Activated T-helper 1 cell treated with Interleukin-2 at 50 U/mL for 16 hours (primary cell): ENCODE measurements around the gene EPAS1.

Source experiments
- DNase-seq: peaks from one replicate; pipeline ENCODE4 v3.0.0-alpha.2; 2020; ENCODE audit warnings: low read depth

EPAS1 gene

GRCh38 chr2:46339676-46340459, 42.7 kb downstream of the EPAS1 start:
- no peak for DNase-seq

DNA sequence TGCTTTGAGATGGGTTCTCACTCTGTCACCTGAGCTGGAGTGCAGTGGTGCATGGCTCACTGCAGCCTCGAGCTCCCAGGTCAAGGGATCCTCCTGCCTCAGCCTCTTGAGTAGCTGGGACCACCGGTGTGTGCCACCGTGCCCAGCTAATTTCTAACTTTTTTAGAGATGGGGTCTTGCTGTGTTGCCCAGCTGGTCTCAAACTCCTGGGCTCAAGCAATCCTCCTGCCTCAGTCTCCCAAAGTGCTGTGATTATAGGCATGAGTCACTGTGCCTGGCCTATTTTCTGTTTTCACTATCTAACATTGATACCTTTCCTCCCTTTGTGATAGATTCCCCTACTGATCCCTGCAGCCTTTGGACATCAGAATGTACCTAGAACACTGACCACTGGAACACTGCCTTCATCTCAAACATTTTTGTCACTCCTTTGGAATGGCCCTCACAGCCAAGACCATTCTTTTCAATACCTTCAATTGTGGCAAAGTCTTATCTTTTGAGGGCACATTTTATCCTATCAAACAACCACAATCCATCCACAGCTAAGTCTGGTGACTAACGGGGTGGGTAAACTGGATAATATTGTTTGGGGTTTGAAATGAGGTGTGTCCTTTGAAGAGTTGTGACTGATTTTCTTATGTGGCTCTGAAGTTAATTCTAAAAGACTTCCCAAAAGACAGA, 43.7 kb downstream of the EPAS1 start:
- DNase-seq, result no peak

- DNase-seq, result no peak
These were observed 45.5 kb downstream of the EPAS1 start for GRCh38 chr2:46342566-46343315.

GRCh38 chr2:46344706-46345105, 47.5 kb downstream of the EPAS1 start:
- no peak for DNase-seq

GRCh38 chr2:46345775-46346174, 48.6 kb downstream of the EPAS1 start:
- DNase-seq, result no peak

GRCh38 chr2:46346719-46347118, 49.5 kb downstream of the EPAS1 start:
- DNase-seq, result no peak

DNA sequence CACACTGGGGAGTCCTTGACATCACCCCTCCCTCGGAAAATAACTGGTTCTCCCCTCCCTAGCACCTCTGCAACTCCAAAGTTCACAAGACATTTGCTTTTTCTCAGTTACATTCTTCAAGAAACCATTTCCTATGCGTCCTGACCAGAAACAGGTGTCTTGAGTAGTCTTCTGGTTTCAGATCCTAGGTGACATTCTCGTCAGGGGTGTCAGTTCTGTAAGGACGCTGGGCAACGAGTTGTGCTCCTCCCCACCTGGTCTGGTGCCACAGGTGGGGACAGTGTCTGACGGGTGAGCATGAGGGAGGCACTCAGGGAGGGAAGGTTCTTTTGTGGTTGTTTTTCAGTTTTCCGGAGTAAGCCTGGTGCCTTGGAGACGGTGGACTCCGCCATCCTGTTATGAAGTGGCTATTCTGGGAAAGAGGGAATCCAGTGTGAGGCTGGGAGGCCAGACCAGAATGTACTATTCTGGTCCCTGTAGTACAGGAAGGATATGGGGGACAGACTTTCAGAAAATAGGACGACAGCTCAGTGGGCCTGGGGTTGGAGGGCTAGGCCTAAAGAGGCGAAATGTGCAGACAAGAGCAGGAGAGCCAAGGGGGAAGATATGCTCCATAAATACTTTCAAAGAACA, 50.6 kb downstream of the EPAS1 start:
- DNase-seq, result no peak

GRCh38 chr2:46349115-46349547, 51.9 kb downstream of the EPAS1 start:
- DNase-seq, result no peak

DNA sequence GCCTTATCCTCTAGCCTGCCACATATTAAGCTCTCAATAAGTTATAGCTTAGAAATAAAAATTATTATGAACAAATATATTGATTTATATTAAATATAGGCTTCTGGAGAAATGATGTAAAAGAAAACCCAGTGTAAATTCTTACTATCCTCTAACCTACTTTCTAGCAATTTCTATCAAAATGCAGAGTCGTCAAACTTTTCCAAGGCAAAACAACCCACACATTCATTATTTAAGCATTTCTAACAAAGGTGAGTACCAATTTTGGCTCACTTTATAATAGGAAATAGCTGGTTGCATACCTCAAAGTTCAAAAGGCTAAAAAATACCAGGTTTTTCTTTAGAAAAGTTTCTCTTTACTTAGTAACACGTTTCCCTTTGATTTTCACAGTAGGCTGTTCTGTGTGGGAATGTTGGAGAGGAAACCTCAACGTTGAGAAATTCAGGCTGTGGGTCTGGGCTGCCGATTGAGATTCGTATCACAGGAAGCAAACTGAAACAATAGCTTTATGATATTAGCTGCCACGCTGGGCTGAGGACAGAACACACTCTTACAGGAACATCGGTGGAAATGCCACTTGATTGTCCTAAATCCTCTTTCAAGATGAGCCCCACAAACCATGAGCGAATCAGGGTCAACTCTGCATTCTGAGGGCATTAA, 53.0 kb downstream of the EPAS1 start:
- no peak for DNase-seq

DNA sequence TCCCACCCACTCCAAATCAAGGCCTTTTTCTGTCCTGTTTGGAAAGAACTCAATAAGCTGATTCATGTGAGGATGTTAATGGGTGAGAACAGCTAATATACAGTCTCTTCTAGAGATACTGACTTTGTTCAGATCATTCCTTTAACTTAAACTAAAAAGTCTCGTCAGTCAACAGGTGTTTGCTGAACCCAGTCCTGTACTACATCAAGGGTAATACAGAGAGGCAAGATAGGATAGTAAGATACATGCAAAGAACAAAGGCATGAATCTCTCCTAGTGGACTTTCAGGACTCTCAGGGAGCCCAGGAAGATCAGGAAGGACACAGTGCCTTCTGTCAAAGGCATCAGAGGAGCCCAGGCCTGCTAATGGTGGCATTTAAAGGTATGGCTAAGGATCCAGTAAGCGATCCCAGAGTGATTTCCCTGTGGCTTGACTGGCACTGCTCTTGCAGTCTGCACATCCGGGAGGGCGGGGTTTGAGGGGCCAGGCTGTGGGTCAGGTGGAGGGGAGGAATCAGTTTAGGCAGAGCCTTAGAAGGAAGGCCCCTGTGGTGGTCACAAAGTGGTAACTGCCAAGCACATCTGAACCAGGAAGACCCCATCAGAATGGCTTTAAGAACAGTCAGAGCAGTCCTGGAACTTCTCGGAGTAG, 54.0 kb downstream of the EPAS1 start:
- DNase-seq, result no peak

DNA sequence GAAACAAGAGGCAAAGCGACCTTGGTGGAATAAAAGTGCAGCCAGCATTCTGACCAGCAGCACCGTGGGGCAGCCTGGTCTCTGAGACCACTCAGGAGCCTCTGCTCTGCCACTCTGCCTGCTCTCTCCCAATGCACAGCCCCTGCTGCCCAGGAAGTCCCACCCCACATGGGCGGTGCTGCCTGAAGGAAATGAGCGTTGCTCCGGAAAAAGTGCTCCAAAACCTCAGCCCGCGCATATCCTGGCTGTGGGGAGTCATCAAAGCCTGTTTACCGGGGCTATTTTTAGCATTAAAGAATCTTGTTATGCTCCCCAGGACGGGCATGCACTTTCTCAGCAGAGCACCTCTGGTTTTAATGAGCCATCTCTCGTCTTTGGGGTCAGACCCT, 54.5 kb downstream of the EPAS1 start:
- peak; percentile 59 for DNase-seq

DNA sequence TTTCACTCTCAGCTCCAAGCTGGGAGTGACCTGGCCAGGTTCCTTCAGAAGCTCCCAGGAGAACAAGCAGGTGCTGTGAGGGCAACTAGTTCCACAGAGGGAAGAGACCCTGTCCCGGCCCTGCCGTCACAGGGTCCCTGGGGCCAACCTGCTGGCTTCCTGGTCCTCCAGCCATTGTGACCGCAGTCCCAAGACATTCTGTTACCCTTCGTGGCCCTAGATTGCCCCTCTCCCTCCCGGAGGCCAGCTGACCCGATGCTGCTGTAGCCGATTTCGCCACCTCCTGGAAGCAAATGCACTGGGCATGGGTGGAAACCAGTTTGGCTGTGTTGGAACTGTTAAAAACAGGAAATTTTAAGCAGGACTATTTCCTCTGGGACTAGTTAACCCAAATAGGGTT, 55.4 kb downstream of the EPAS1 start:
- no peak for DNase-seq

DNA sequence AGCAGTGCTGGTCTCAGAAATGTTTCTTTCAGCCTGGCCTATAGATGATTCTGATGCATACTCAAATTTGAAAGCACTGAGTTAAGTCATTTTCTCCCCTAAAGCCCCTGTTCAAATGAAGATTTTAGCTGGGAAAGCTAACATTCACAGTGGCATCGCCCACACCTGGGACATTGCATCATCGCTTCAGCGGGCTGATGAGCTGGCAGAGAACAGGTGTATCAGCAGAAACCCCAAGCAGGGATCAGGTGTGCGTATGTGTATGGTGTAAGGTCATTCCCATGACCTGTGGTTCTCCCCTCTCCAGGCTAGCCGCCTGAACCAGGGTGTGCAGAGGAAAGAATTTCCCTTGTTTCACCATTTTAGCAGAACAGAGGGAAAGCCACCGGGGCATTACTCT, 56.3 kb downstream of the EPAS1 start:
- DNase-seq, result no peak

GRCh38 chr2:46355756-46356155, 58.5 kb downstream of the EPAS1 start:
- DNase-seq, result no peak

GRCh38 chr2:46356991-46357390, 59.8 kb downstream of the EPAS1 start:
- DNase-seq, result no peak

DNA sequence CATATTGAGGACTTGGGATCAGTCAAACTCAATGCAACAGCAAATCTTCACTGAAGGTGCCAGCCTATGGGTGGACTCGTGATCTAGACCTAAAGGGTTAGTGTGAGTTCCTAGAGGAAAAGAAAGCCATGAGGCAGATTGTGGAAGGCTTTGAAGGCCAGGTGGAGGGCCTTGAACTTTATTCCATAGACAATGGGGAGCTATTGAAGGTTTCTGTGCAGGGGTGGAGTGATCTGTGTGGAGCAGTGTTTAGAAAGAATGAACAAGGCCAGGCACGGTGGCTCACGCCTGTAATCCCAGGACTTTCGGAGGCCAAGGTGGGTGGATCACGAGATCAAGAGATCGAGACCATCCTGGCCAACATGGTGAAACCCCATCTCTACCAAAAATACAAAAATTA, 61.5 kb downstream of the EPAS1 start:
- no peak for DNase-seq

DNA sequence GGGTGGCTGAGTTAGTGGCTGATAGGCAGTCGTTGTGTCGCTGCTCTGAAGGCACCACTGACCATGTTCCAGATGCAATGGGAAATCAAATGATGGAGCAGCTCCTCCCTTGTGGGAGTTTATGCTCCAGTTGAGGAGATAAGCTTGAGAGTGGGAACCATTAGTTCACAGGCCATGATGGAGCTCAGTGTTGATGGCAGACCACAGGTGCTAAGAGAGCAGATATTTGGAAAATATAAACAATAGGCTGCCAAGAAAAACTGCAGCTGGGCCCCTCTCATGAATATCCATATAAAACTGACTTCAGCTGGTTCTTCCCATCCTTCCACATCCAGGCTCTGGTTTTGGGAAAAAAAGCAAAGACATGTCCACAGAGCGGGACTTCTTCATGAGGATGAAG, 63.1 kb downstream of the EPAS1 start:
- DNase-seq, result no peak

DNA sequence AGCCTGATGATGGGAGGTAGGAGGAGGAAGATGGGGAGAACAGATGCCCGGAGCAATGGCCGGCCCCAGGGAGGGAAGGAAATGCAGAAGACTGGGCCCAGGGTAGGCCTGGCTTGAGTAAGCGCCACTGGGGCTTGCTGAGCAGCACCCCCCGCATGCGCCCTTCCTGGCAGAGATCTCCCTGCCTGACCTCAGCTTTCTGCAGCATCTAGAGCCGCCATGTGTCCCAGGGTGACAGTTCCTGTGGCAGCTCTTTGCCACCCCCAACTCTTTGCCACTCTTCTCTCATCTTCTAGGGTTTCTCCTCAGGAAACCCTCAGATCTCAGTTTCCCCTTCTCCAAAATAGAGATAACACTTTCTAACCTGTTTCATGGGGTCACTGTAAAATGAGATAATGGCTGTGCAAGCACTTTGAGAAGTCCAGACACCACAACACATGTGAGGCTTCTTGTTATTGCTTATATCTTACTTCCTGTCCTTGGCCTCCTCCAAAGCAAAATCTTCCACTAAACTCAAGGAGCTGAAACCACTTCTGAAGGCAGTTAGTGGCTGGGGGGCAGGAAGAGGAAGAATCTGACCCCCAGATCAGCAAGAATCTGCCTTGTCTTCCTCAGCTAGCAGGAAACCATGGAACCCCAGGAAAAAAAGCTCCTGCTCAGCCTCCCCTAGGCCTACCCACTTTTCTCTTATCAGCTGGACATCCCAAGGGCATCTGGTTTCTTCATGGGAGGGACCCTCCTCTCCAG, 64.9 kb downstream of the EPAS1 start:
- DNase-seq, result no peak

- DNase-seq, result no peak
These were observed 65.4 kb downstream of the EPAS1 start for GRCh38 chr2:46362667-46363012.

GRCh38 chr2:46363535-46364170, 66.4 kb downstream of the EPAS1 start:
- no peak for DNase-seq
